ENCODE results near the gene OAS2.

Gene OAS2

GRCh38 chr12:113059071-113059595 lies 80.8 kb downstream of the OAS2 start:
- Mint-ChIP-seq H3K4me1 (ENCODE audit: low read depth) (peaks cover 3% of the 10 kb centered on the region), H3K27me3 (ENCODE audit: low read depth) (peaks cover 24% of the 10 kb centered on the region), H3K36me3 (ENCODE audit: low read depth) (no peaks in the 10 kb centered on the region), H3K4me3 (no peak overlapping the region), H3K9me3 (no peaks in the 10 kb centered on the region), H3K27ac (no peak overlapping the region)

- H3K36me3 Mint-ChIP-seq (ENCODE audit: low read depth) = no peaks in the 10 kb centered on the region
- H3K4me3 Mint-ChIP-seq = no peak overlapping the region
- peaks cover 3% of the 10 kb centered on the region for H3K4me1 Mint-ChIP-seq (ENCODE audit: low read depth)
- no peaks in the 10 kb centered on the region for H3K9me3 Mint-ChIP-seq
- H3K27ac Mint-ChIP-seq = no peak overlapping the region
- peaks cover 13% of the 10 kb centered on the region for H3K27me3 Mint-ChIP-seq (ENCODE audit: low read depth)
These were observed 82.1 kb downstream of the OAS2 start for GRCh38 chr12:113060336-113060960.

GRCh38 chr12:113061061-113061694 lies 82.9 kb downstream of the OAS2 start:
- H3K36me3 Mint-ChIP-seq (ENCODE audit: low read depth) = no peaks in the 10 kb centered on the region
- H3K27ac Mint-ChIP-seq = no peak overlapping the region
- H3K9me3 Mint-ChIP-seq = no peaks in the 10 kb centered on the region
- H3K4me3 Mint-ChIP-seq = no peak overlapping the region
- peaks cover 2% of the 10 kb centered on the region for H3K4me1 Mint-ChIP-seq (ENCODE audit: low read depth)
- peaks cover 7% of the 10 kb centered on the region for H3K27me3 Mint-ChIP-seq (ENCODE audit: low read depth)

Measured in T-helper 1 cell treated with Interleukin-12 subunit alpha and Interleukin-12 subunit beta and Interleukin-4 antibody, amounts not matched to agents 30 μg/mL and 1 μg/mL, for 36 hours (primary cell).